Glomerular endothelial cell (primary cell): ENCODE measurements around the gene FOXJ1. TPM values are rescaled to one million over a fixed set of nuclear protein-coding genes. Genes with fewer than 3 reads are reported as not detected.

Experiments used
- DNase-seq: peaks from one replicate; pipeline ENCODE4 v3.0.0-alpha.2; 2011; ENCODE audit warnings: low read depth, low spot score; ENCODE audit errors: extremely low read depth
- total RNA-seq: library from RNA; depleted of rRNA; stranded (reverse); fragments of >200 nt; gene quantifications from 2 replicates; pipeline ENCODE4 v1.2.3, GENCODE V29; 2015

FOXJ1 gene
- total RNA-seq, 1 donor from 2014 or later: 0.18 TPM

- no peak for DNase-seq
Observed at GRCh38 chr17:76097716-76098295, 43.2 kb downstream of the FOXJ1 start.

DNA sequence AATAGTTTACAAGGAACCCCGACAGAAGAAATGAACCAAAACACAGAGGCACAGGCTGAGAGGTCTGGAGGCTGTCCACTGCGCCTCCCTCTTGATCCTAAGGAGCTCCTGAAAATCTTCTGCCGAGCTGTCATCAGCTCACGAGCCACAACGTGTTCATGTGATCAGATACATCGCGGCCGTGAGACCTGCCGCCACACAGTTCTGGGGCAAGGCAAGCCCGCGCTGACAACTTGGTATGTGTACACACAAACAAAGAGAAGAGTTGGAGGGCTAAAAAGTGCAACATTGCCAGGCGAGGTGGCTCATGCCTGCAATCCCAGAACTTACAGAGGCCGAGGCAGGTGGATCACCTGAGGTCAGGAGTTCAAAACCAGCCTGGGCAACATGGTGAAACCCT lies 45.1 kb downstream of the FOXJ1 start:
- DNase-seq: no peak

GRCh38 chr17:76094046-76094445 lies 47.0 kb downstream of the FOXJ1 start:
- no peak for DNase-seq

- DNase-seq: no peak
Observed at GRCh38 chr17:76092526-76093413, 48.3 kb downstream of the FOXJ1 start.

- DNase-seq: no peak
Observed at GRCh38 chr17:76091526-76092286, 49.3 kb downstream of the FOXJ1 start.

DNA sequence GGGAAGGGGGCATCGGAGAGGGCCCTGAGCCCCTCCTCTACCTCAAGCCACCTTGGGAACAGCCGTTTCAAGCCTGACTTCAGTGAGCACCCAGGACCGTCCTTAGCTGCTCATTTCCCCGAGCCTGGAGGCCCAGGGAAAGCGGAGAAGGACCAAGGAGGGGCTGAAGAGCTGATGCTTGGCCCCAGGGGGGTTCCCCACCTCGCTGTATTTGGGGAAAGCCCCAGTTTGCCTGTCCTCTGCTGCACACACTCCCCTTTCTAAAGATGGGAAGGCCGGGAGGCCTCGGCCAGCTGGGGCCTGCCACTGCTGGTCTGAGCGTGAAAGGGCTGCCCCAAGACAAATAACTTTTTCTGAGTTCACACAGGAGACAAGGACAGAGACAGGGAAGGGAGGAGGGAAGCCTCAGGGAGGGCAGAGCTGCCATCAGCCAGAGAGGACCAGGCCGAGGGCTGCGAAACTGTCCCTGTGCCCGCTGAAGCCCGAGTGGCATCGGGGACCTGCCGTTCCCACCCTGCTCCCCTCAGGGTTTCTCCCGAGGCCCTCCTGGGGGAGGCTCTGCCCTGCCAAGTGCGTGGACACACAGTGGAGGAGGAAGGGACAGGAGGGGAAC lies 50.4 kb downstream of the FOXJ1 start:
- no peak for DNase-seq

GRCh38 chr17:76089680-76090516 lies 51.1 kb downstream of the FOXJ1 start:
- DNase-seq: no peak

DNA sequence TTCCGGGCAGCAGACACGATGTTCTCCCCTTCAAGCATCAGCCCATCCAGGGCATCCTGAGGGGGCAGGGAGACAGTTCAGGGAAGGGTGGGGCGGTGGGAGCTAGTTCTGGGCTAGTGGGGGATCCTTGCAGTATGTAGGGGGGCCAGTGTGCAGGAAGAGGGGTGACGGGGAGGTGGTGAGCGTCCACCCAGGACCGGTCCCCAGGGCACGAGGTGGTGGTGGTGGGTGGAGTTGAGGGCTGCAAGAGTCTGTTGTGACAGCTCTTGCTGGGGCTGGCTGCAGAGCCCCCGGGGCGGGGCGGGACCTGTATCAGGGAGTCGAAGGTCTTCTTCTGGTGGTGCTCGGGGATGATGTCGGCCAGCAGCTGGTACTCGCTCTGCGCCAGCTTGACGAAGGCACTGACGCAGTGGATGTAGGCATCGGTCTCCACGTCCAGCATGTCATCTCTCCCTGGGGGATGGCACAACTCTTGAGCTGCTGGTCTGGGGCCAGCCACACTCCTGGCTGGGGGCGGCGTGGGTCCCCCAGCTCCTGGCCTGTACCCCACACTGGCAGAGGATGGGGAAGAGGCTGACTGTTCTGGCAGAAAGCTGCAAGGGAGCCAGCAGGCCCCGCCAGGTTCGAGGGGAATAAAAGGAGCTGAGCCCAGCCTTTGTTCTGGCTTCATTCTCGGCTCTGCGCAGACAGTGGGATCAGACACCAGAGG lies 52.0 kb downstream of the FOXJ1 start:
- DNase-seq: no peak

GRCh38 chr17:76088041-76088867 lies 52.8 kb downstream of the FOXJ1 start:
- DNase-seq: no peak

GRCh38 chr17:76087531-76087930 lies 53.5 kb downstream of the FOXJ1 start:
- DNase-seq: no peak

- DNase-seq: no peak
Observed at GRCh38 chr17:76086384-76086783, 54.7 kb downstream of the FOXJ1 start.

Other genes with a start within 250 kb of the FOXJ1 start
- gene TRIM65, start 244.3 kb downstream of the FOXJ1 start, total RNA-seq: 43.2 and 43.5 TPM in 2 replicates
- gene MRPL38, start 236.4 kb downstream of the FOXJ1 start, total RNA-seq: 33.9 and 36.8 TPM in 2 replicates
- 4.9 and 9.5 TPM in 2 replicates for gene FBF1, start 200.2 kb downstream of the FOXJ1 start, total RNA-seq
- 45.0 and 47.4 TPM in 2 replicates for gene ACOX1, start 162.1 kb downstream of the FOXJ1 start, total RNA-seq
- gene TEN1, start 162.0 kb downstream of the FOXJ1 start, total RNA-seq: 15.1 and 27.1 TPM in 2 replicates
- gene CDK3, start 140.4 kb downstream of the FOXJ1 start, total RNA-seq: 1.7 and 3.3 TPM in 2 replicates
- gene EVPL, start 113.9 kb downstream of the FOXJ1 start, total RNA-seq: 0.06 and 1.2 TPM in 2 replicates
- 41.9 and 62.2 TPM in 2 replicates for gene SRP68, start 68.7 kb downstream of the FOXJ1 start, total RNA-seq
- not detected in 2 replicates for gene GALR2, start 66.5 kb downstream of the FOXJ1 start, total RNA-seq
- gene ZACN, start 62.1 kb downstream of the FOXJ1 start, total RNA-seq: not detected in 2 replicates
- gene EXOC7, start 37.5 kb downstream of the FOXJ1 start, total RNA-seq: 74.2 and 81.0 TPM in 2 replicates
- gene RNF157, start 99.2 kb upstream of the FOXJ1 start, total RNA-seq: 0.44 and 0.58 TPM in 2 replicates
- gene UBALD2, start 124.1 kb upstream of the FOXJ1 start, total RNA-seq: 13.6 and 25.7 TPM in 2 replicates
- 3.5 and 6.8 TPM in 2 replicates for gene QRICH2, start 167.0 kb upstream of the FOXJ1 start, total RNA-seq
- gene PRPSAP1, start 212.7 kb upstream of the FOXJ1 start, total RNA-seq: 79.1 and 87.6 TPM in 2 replicates
- gene SPHK1, start 243.4 kb upstream of the FOXJ1 start, total RNA-seq: 121 and 125 TPM in 2 replicates